Esophagus muscularis mucosa (tissue), 3 donors: Measurements from ENCODE around the gene POLD1.
"Not testable (repeated sequence)": the region's sequence is repeated elsewhere in the genome, so short reads cannot be mapped to it uniquely, and the experiment has no call there.

Source experiments
- POLR2AphosphoS5 ChIP-seq, 2 donors: sonication (generic); formaldehyde crosslinking; IDR thresholded peaks; one replicate each; pipeline ENCODE4 v1.6.1; 2017; ENCODE audit warnings: antibody characterized with exemption in 2 of 2
- TF ChIP-seq, protein P1 (sequence below), 3 experiments: fragments of 200-600 bp in 2 of 3; fragments of 450-650 bp in 1 of 3; sonication (generic) in 2 of 3; IDR thresholded peaks; one replicate each; pipeline ENCODE4 v1.5.1; 2017 to 2019; ENCODE audit warnings: antibody characterized with exemption in 3 of 3, mild to moderate bottlenecking in 2 of 3, moderate library complexity in 1 of 3

DNA sequence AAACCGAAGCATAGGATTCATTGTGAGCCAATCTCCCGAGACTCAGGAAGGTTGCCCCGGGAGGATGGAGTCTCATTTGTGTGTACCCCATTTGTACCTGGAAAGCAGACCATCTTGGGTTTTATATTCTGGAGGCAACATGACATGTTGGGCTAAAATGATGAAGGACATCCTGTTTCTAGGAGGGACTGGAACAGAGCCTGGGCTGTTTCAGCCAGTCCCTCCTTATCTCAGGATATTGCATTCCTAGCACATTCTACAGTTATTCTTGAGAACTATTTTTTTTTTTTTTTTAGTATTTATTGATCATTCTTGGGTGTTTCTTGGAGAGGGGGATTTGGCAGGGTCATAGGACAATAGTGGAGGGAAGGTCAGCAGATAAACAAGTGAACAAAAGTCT is 6.1 kb downstream of the POLD1 start:
- TF ChIP-seq, protein P1, sequence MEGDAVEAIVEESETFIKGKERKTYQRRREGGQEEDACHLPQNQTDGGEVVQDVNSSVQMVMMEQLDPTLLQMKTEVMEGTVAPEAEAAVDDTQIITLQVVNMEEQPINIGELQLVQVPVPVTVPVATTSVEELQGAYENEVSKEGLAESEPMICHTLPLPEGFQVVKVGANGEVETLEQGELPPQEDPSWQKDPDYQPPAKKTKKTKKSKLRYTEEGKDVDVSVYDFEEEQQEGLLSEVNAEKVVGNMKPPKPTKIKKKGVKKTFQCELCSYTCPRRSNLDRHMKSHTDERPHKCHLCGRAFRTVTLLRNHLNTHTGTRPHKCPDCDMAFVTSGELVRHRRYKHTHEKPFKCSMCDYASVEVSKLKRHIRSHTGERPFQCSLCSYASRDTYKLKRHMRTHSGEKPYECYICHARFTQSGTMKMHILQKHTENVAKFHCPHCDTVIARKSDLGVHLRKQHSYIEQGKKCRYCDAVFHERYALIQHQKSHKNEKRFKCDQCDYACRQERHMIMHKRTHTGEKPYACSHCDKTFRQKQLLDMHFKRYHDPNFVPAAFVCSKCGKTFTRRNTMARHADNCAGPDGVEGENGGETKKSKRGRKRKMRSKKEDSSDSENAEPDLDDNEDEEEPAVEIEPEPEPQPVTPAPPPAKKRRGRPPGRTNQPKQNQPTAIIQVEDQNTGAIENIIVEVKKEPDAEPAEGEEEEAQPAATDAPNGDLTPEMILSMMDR (IDR thresholded peaks at IDR 0.05) = not testable (repeated sequence)
- not testable (repeated sequence) for TF ChIP-seq POLR2AphosphoS5 (IDR thresholded peaks at IDR 0.05)
